Parietal lobe (tissue), 1 donor: Measurements from ENCODE around the gene PPIP5K2. TPM values are rescaled to one million over a fixed set of nuclear protein-coding genes. Genes with fewer than 3 reads are reported as not detected.

Experiments
- total RNA-seq: library from RNA; depleted of rRNA; stranded (reverse); fragments of >200 nt; gene quantifications from one replicate; pipeline ENCODE4 v1.2.3, GENCODE V29; 2014

PPIP5K2 gene
- 193 TPM for total RNA-seq

DNA sequence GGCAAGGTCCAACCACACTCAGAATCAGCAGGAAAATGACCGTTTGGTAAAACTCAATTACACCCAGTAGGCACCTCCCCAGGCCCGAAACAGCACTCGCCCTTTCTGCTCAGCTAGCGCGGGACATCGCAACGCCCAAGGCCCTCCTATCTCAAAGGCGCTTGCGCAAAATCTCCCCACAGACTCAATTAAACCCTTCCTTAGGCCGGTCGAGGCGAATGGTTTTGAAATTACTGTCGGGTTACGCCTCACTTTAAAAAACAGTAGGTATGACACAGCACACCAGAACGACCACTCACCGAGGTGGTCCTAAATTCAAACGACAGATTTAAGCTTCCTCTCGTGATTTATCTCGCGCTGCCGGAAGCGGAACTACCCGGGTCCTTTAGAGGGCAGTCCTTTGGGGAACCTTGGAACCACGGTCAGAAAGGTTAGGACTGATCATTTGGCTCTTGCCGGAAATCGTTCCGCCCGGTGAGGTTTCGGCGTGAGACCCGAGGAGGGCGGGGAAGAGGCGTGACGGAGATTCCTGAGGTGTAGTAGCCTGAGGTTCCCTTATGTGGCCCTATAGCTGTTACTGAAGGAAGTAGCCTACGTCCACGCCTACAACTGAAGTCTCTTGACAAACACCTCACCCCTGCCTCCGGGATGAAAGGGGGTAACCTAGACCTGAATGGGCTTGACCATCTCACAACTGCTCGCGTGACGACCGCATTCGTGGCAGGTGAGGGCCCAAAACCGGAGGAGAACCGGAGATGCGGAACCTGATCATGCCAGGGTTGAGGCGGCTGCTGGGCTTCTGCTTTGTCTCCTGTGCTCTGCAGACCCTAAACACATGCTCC lies at the start of gene PPIP5K2, which contains the start of gene GIN1:
Gene PPIP5K2 (plus strand): TSS at position 537 of the 842 bp plus-strand sequence. CDS start 9,289 bp downstream, outside the sequence.
Gene GIN1 (minus strand): TSS at position 374 of the 842 bp plus-strand sequence. CDS start 11,431 bp downstream, outside the sequence.

DNA sequence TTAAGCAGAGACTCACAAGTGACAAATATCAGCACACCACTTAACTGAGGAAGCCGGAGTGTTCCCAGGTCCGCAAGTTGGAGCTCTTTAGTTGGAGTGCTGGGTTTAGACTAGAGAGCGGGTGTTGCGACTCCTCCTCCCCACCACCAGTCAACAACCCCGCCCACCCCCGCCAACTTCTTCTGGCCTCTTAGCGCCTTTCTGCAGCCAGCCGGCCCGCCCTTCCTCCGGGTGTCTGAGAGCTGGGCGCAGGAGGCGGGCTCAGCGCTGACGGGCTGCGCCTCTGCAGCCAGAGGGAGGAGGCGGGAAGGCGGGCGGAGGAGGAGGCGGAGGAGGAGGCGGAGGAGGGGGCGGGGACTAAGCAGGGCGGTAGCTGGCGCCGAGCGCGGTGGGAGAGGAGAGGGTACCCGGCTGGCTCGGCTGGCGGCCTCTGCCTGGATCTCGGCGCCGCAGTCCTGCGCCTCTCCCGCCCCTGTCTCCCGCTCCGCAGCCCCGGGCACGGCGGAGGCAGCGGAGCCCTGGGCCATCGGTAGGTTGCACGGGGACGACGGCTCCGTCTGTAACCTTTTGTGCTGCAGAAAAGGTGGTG lies 138.4 kb downstream of the PPIP5K2 start, which contains the start of gene MACIR:
Gene MACIR (plus strand): TSS at position 396 of the 589 bp plus-strand sequence. CDS start 17,157 bp downstream, outside the sequence.

Other genes with a start within 250 kb of the PPIP5K2 start
- gene GIN1, start 163 bp upstream of the PPIP5K2 start, total RNA-seq = 13.5 TPM
- 39.4 TPM for gene MACIR, start 138.5 kb downstream of the PPIP5K2 start, total RNA-seq